ENCODE data around the gene OLFML1.

The OLFML1 gene

GRCh38 chr11:7530013-7530640 is 44.8 kb downstream of the OLFML1 start:
- no peak for TF ChIP-seq SP3 (tag by site-specific recombination; IDR thresholded peaks at IDR 0.05)
- TF ChIP-seq ZNF600 (tag by site-specific recombination; IDR thresholded peaks at IDR 0.05): no peak
- no peak for TF ChIP-seq WT1 (tag by site-specific recombination; IDR thresholded peaks at IDR 0.05)
- TF ChIP-seq ZNF274 (IDR thresholded peaks at IDR 0.05; ENCODE audit: low read length): no peak
- no peak for TF ChIP-seq ZNF274 (tag by site-specific recombination; IDR thresholded peaks at IDR 0.05; ENCODE audit: borderline replicate concordance)
- no peak for TF ChIP-seq ZNF777 (tag by site-specific recombination; IDR thresholded peaks at IDR 0.05; ENCODE audit: borderline replicate concordance)
- no peak for TF ChIP-seq ZNF23 (tag by site-specific recombination; IDR thresholded peaks at IDR 0.05; ENCODE audit: borderline replicate concordance)
- TF ChIP-seq ZBTB48 (tag by site-specific recombination; IDR thresholded peaks at IDR 0.05): no peak
- no peak for TF ChIP-seq ZNF223 (tag by site-specific recombination; IDR thresholded peaks at IDR 0.05)
- no peak for TF ChIP-seq ZNF473 (tag by site-specific recombination; IDR thresholded peaks at IDR 0.05)
- TF ChIP-seq BCL11A (tag by site-specific recombination; IDR thresholded peaks at IDR 0.05; ENCODE audit: low read depth): no peak
- no peak for TF ChIP-seq RBAK (tag by site-specific recombination; IDR thresholded peaks at IDR 0.05)
- no peak for TF ChIP-seq ZNF561 (tag by site-specific recombination; IDR thresholded peaks at IDR 0.05; ENCODE audit: borderline replicate concordance)
- no peak for TF ChIP-seq ZNF184 (tag by site-specific recombination; IDR thresholded peaks at IDR 0.05)
- no peak for TF ChIP-seq KLF16 (tag by site-specific recombination; IDR thresholded peaks at IDR 0.05)
- ChIA-PET CTCF (interaction anchor here (0.9 to 2.0 kb wide), 3 partner anchors 18 to 42 kb away, joined by 3 to 8 read pairs (median 3); no protein-coding TSS in a partner anchor), POLR2A (no interaction called here)
- Histone ChIP-seq H3K4me1 (ENCODE audit: control insufficient read depth, insufficient read depth, low read length) (no peaks in the 10 kb centered on the region), H3K4me3 (ENCODE audit: low read depth, low read length) (no peak overlapping the region), H3K36me3 (ENCODE audit: control insufficient read depth in 2 of 2, insufficient read depth in 1 of 2, low read length in 2 of 2) (no peaks in the 10 kb centered on the region), H3K9me3 (ENCODE audit: control insufficient read depth, insufficient read depth, low read depth, low read length) (no peaks in the 10 kb centered on the region), H3K27ac (ENCODE audit: extremely low read depth, low read depth, low read length) (no peak overlapping the region)

GRCh38 chr11:7531011-7531410 is 45.7 kb downstream of the OLFML1 start:
- CTCF ChIA-PET: interaction anchor here (0.9 to 2.0 kb wide), 3 partner anchors 18 to 41 kb away, joined by 3 to 8 read pairs (median 3); no protein-coding TSS in a partner anchor
- Histone ChIP-seq H3K4me1 (ENCODE audit: control insufficient read depth, insufficient read depth, low read length) (no peaks in the 10 kb centered on the region), H3K27ac (ENCODE audit: extremely low read depth, low read depth, low read length) (no peak overlapping the region), H3K36me3 (ENCODE audit: control insufficient read depth in 2 of 2, insufficient read depth in 1 of 2, low read length in 2 of 2) (no peaks in the 10 kb centered on the region), H3K4me3 (ENCODE audit: low read depth, low read length) (no peak overlapping the region), H3K9me3 (ENCODE audit: control insufficient read depth, insufficient read depth, low read depth, low read length) (no peaks in the 10 kb centered on the region)
- POLR2A ChIA-PET: no interaction called here
- TF ChIP-seq ZNF398 (tag by site-specific recombination; IDR thresholded peaks at IDR 0.05): no peak
- TF ChIP-seq ZNF623 (tag by site-specific recombination; IDR thresholded peaks at IDR 0.05): no peak
- no peak for TF ChIP-seq TCF7L2 (IDR thresholded peaks at IDR 0.05; ENCODE audit: borderline replicate concordance, low read depth, low read length)
- TF ChIP-seq ZNF133 (tag by site-specific recombination; IDR thresholded peaks at IDR 0.05): no peak
- TF ChIP-seq OSR2 (tag by site-specific recombination; IDR thresholded peaks at IDR 0.05): no peak
- TF ChIP-seq PRDM4 (tag by site-specific recombination; IDR thresholded peaks at IDR 0.05): no peak
- no peak for TF ChIP-seq ZNF449 (tag by site-specific recombination; IDR thresholded peaks at IDR 0.05)
- TF ChIP-seq ZNF341 (tag by site-specific recombination; IDR thresholded peaks at IDR 0.05; ENCODE audit: low read depth): no peak
- no peak for TF ChIP-seq ZNF335 (tag by site-specific recombination; conservative IDR thresholded peaks at IDR 0.05)
- TF ChIP-seq ZNF670 (tag by site-specific recombination; IDR thresholded peaks at IDR 0.05; ENCODE audit: low read depth): no peak
- no peak for TF ChIP-seq ZNF658 (tag by site-specific recombination; IDR thresholded peaks at IDR 0.05)
- no peak for TF ChIP-seq ZNF394 (tag by site-specific recombination; IDR thresholded peaks at IDR 0.05; ENCODE audit: borderline replicate concordance)
- TF ChIP-seq GFI1B (tag by site-specific recombination; IDR thresholded peaks at IDR 0.05): no peak

All from HEK293 (cell line).